Measurements from ENCODE around the gene DNAH6. TPM values are rescaled to one million over a fixed set of nuclear protein-coding genes. Genes with fewer than 3 reads are reported as not detected.

The DNAH6 gene
- polyA plus RNA-seq, 2 of the 4 experiments (the other 2 are of a cell fraction), result 0.13 to 0.32 TPM

GRCh38 chr2:84532291-84532690, 16.0 kb downstream of the DNAH6 start:
- POLR2A ChIA-PET, result no interaction called here
- Histone ChIP-seq H3K27ac (no peak overlapping the region), H3K9me3 (no peaks in the 10 kb centered on the region), H3K4me1 (no peaks in the 10 kb centered on the region), H3K4me3 (no peak overlapping the region), H3K4me2 (no peak overlapping the region)
- ATAC-seq (no peak), DNase-seq (ENCODE audit: low read depth in 1 of 2, low spot score in 1 of 2) (no peak), FAIRE-seq (no peak)
- 3% methylated on average over 1 of the region's 1 CpG for WGBS (ENCODE audit: missing lambda C conversion rate)
- TF ChIP-seq EHMT2 (IDR thresholded peaks at IDR 0.05; ENCODE audit: low read depth) (no peak), HMGXB4 (CRISPR knock-in tag; IDR thresholded peaks at IDR 0.05; ENCODE audit: borderline replicate concordance) (no peak), FOXS1 (CRISPR knock-in tag; IDR thresholded peaks at IDR 0.05) (no peak), CBX8 (IDR thresholded peaks at IDR 0.05) (no peak), HOXB5 (CRISPR knock-in tag; IDR thresholded peaks at IDR 0.05) (no peak), POLR2A (IDR thresholded peaks at IDR 0.05; ENCODE audit: low read length) (no peak), CHD4 (IDR thresholded peaks at IDR 0.05; ENCODE audit: borderline replicate concordance) (no peak), KDM1A (IDR thresholded peaks at IDR 0.05; ENCODE audit: low read depth) (no peak), ESRRA (IDR thresholded peaks at IDR 0.05; ENCODE audit: borderline replicate concordance, low read length) (no peak), REST (IDR thresholded peaks at IDR 0.05) (no peak), ZSCAN20 (CRISPR knock-in tag; IDR thresholded peaks at IDR 0.05) (no peak), TFCP2L1 (CRISPR knock-in tag; IDR thresholded peaks at IDR 0.05) (no peak)
- CTCF ChIA-PET, result no interaction called here

GRCh38 chr2:84534225-84534624, 17.9 kb downstream of the DNAH6 start:
- Histone ChIP-seq H3K4me2 (no peak overlapping the region), H3K4me1 (no peaks in the 10 kb centered on the region), H3K27ac (no peak overlapping the region), H3K4me3 (no peak overlapping the region), H3K9me3 (no peaks in the 10 kb centered on the region)
- ATAC-seq (no peak), FAIRE-seq (no peak), DNase-seq (ENCODE audit: low read depth in 1 of 2, low spot score in 1 of 2) (no peak)
- WGBS (ENCODE audit: missing lambda C conversion rate), result 17% methylated on average over 3 of the region's 3 CpGs
- POLR2A ChIA-PET, result no interaction called here
- CTCF ChIA-PET, result no interaction called here
- TF ChIP-seq ZNF302 (CRISPR knock-in tag; IDR thresholded peaks at IDR 0.05) (no peak), FOSB (CRISPR knock-in tag; IDR thresholded peaks at IDR 0.05) (no peak), CEBPB (IDR thresholded peaks at IDR 0.05) (no peak), FOSL2 (IDR thresholded peaks at IDR 0.05) (no peak), FOSL2 (CRISPR knock-in tag; IDR thresholded peaks at IDR 0.05) (no peak), BCL3 (IDR thresholded peaks at IDR 0.05) (no peak), RNF2 (IDR thresholded peaks at IDR 0.05; ENCODE audit: borderline replicate concordance, low read depth) (no peak), HMGXB4 (CRISPR knock-in tag; IDR thresholded peaks at IDR 0.05; ENCODE audit: borderline replicate concordance) (no peak), SMC3 (IDR thresholded peaks at IDR 0.05) (no peak), E2F6 (IDR thresholded peaks at IDR 0.05; ENCODE audit: borderline replicate concordance, low read depth) (no peak), RFX5 (IDR thresholded peaks at IDR 0.05) (no peak), REST (IDR thresholded peaks at IDR 0.05) (no peak), POLR2A (IDR thresholded peaks at IDR 0.05; ENCODE audit: low read length) (no peak), NFE2L2 (conservative IDR thresholded peaks at IDR 0.05; ENCODE audit: low read length) (no peak), PHF8 (IDR thresholded peaks at IDR 0.05; ENCODE audit: borderline replicate concordance, low read depth) (no peak), TFCP2L1 (CRISPR knock-in tag; IDR thresholded peaks at IDR 0.05) (no peak), CHD4 (IDR thresholded peaks at IDR 0.05; ENCODE audit: borderline replicate concordance) (no peak), HOXA7 (CRISPR knock-in tag; IDR thresholded peaks at IDR 0.05) (no peak)

Measured in A549 (cell line).